HepG2 (cell line): ENCODE measurements around the gene LEPR. TPM values are rescaled to one million over a fixed set of nuclear protein-coding genes. Genes with fewer than 3 reads are reported as not detected.

Experiments
- AHR ChIP-seq: IDR thresholded peaks from 2 replicates; pipeline ENCODE4 v1.6.1; 2018; ENCODE audit warnings: missing genetic modification reagents, missing compliant biosample characterization
- DMAP1 ChIP-seq: IDR thresholded peaks from 2 replicates; pipeline ENCODE4 v1.6.1; 2016
- DNMT1 ChIP-seq: sonication (generic); formaldehyde crosslinking; IDR thresholded peaks from 2 replicates; pipeline ENCODE4 v1.5.1; 2020; ENCODE audit warnings: mild to moderate bottlenecking, missing genetic modification reagents
- EP300 ChIP-seq, 3 experiments: sonication (generic) in 1 of 3; formaldehyde crosslinking in 1 of 3; IDR thresholded peaks; 2 replicates each; pipeline versions ENCODE4 v1.5.1 to v1.6.1; 2011 to 2020; ENCODE audit warnings: low read depth in 2 of 3, low read length in 2 of 3, borderline replicate concordance in 1 of 3, improper control_type of control experiment in 1 of 3, mild to moderate bottlenecking in 1 of 3, missing genetic modification reagents in 1 of 3, moderate library complexity in 1 of 3
- GATAD1 ChIP-seq: IDR thresholded peaks from 2 replicates; pipeline ENCODE4 v1.6.1; 2016; ENCODE audit warnings: missing genetic modification reagents, missing compliant biosample characterization
- KLF6 ChIP-seq: IDR thresholded peaks from 2 replicates; pipeline ENCODE4 v1.8.0; 2016; ENCODE audit warnings: missing biosample characterization, missing genetic modification reagents
- POGZ ChIP-seq: sonication (generic); formaldehyde crosslinking; IDR thresholded peaks from 2 replicates; pipeline ENCODE4 v1.4.0; 2020; ENCODE audit warnings: mild to moderate bottlenecking, missing genetic modification reagents
- POLR2A ChIP-seq, 2 experiments: IDR thresholded peaks; 2 replicates each; pipeline ENCODE4 v1.6.1; 2011; ENCODE audit warnings: low read depth in 2 of 2, low read length in 2 of 2, mild to moderate bottlenecking in 1 of 2, moderate library complexity in 1 of 2; ENCODE audit not compliant: insufficient read depth in 1 of 2
- RARA ChIP-seq: IDR thresholded peaks from 2 replicates; pipeline ENCODE4 v1.6.1; 2016; ENCODE audit warnings: missing genetic modification reagents, missing compliant biosample characterization
- SAFB2 ChIP-seq: sonication (generic); formaldehyde crosslinking; IDR thresholded peaks from 2 replicates; pipeline ENCODE4 v1.5.1; 2020; ENCODE audit warnings: missing genetic modification reagents, low read depth, mild to moderate bottlenecking, borderline replicate concordance
- SETDB1 ChIP-seq: sonication (generic); formaldehyde crosslinking; IDR thresholded peaks from 2 replicates; pipeline ENCODE4 v1.5.1; 2020; ENCODE audit warnings: missing genetic modification reagents, mild to moderate bottlenecking, borderline replicate concordance
- SIN3A ChIP-seq: IDR thresholded peaks from 2 replicates; pipeline ENCODE4 v1.6.1; 2011; ENCODE audit warnings: low read depth, mild to moderate bottlenecking, control low read depth, low read length, borderline replicate concordance
- SOX13 ChIP-seq, 3 experiments: fragments of 450-650 bp in 1 of 3; sonication (generic) in 1 of 3; formaldehyde crosslinking in 1 of 3; IDR thresholded peaks in 2 of 3; conservative IDR thresholded peaks in 1 of 3; 2 replicates each; pipeline versions ENCODE4 v1.5.0 to v1.6.1; 2016 to 2020; ENCODE audit warnings: antibody characterized with exemption in 1 of 3, mild to moderate bottlenecking in 1 of 3, missing compliant biosample characterization in 1 of 3, missing genetic modification reagents in 1 of 3, moderate library complexity in 1 of 3
- TAF1 ChIP-seq: sonication (generic); formaldehyde crosslinking; IDR thresholded peaks from 2 replicates; pipeline ENCODE4 v1.4.0; 2020; ENCODE audit warnings: missing genetic modification reagents
- ZBTB3 ChIP-seq: sonication (generic); formaldehyde crosslinking; IDR thresholded peaks from 2 replicates; pipeline ENCODE4 v1.4.0; 2020; ENCODE audit warnings: low read depth, mild to moderate bottlenecking, moderate library complexity, missing genetic modification reagents, borderline replicate concordance
- ZFYVE20 ChIP-seq: sonication (generic); formaldehyde crosslinking; IDR thresholded peaks from 2 replicates; pipeline ENCODE4 v1.8.0; 2023; ENCODE audit warnings: low read depth, mild to moderate bottlenecking, moderate library complexity, missing genetic modification reagents, borderline replicate concordance
- ZNF329 ChIP-seq: sonication (generic); formaldehyde crosslinking; IDR thresholded peaks from 2 replicates; pipeline ENCODE4 v1.9.0; 2021; ENCODE audit warnings: low read depth, mild to moderate bottlenecking, missing genetic modification reagents
- ZNF7 ChIP-seq: IDR thresholded peaks from 2 replicates; pipeline ENCODE4 v1.6.1; 2016; ENCODE audit warnings: missing biosample characterization, missing genetic modification reagents
- ZNF780A ChIP-seq: sonication (generic); formaldehyde crosslinking; IDR thresholded peaks from 2 replicates; pipeline ENCODE4 v1.8.0; 2022; ENCODE audit warnings: mild to moderate bottlenecking, missing genetic modification reagents, moderate library complexity
- ZNF782 ChIP-seq: sonication (generic); formaldehyde crosslinking; IDR thresholded peaks from 2 replicates; pipeline ENCODE4 v1.4.0; 2020; ENCODE audit warnings: missing genetic modification reagents, mild to moderate bottlenecking, borderline replicate concordance
- polyA plus RNA-seq, 8 experiments: library from polyadenylated mRNA; depleted of rRNA in 3 of 8; stranded (reverse) in 7 of 8; unstranded in 1 of 8; fragments of >200 nt; fragmentation: Illumina TruSeq in 4 of 8; extraction: Trizol in 4 of 8; gene quantifications; 2 replicates each; pipeline versions ENCODE4 v1.2.1 to v1.2.3, GENCODE V29; 2011 to 2016; ENCODE audit warnings: low read depth in 4 of 8, missing spikeins in 1 of 8, mixed read lengths in 1 of 8; ENCODE audit not compliant: insufficient read depth in 1 of 8
- total RNA-seq, 5 experiments: library from RNA; depleted of rRNA; stranded (reverse); fragments of >200 nt; fragmentation: Illumina TruSeq; extraction: Trizol; gene quantifications; 2 replicates each; pipeline ENCODE4 v1.2.3, GENCODE V29; 2016; ENCODE audit warnings: low read depth in 1 of 5
- TF ChIP-seq, protein P1 (sequence below): IDR thresholded peaks from 2 replicates; pipeline ENCODE4 v1.6.1; 2016; ENCODE audit warnings: mild to moderate bottlenecking, missing biosample characterization, missing genetic modification reagents
- TF ChIP-seq, protein P2 (sequence below): sonication (generic); formaldehyde crosslinking; IDR thresholded peaks from 2 replicates; pipeline ENCODE4 v1.4.0; 2020; ENCODE audit warnings: mild to moderate bottlenecking, missing genetic modification reagents
- TF ChIP-seq, protein P3 (sequence below): sonication (generic); formaldehyde crosslinking; IDR thresholded peaks from 2 replicates; pipeline ENCODE4 v1.4.0; 2020; ENCODE audit warnings: missing genetic modification reagents
- TF ChIP-seq, protein P4 (sequence below): sonication (generic); formaldehyde crosslinking; conservative IDR thresholded peaks from 2 replicates; pipeline ENCODE4 v1.8.0; 2022; ENCODE audit warnings: mild to moderate bottlenecking, moderate library complexity, missing genetic modification reagents
- TF ChIP-seq, protein P5 (sequence below): sonication (generic); formaldehyde crosslinking; IDR thresholded peaks from 2 replicates; pipeline ENCODE4 v1.8.0; 2022; ENCODE audit warnings: missing genetic modification reagents, mild to moderate bottlenecking, borderline replicate concordance

LEPR gene
- total and polyA plus RNA-seq, 2 of the 13 experiments (the other 11 are each of a cell fraction or from before 2014, with no cell fraction given), result 0.60 to 1.7 TPM

DNA sequence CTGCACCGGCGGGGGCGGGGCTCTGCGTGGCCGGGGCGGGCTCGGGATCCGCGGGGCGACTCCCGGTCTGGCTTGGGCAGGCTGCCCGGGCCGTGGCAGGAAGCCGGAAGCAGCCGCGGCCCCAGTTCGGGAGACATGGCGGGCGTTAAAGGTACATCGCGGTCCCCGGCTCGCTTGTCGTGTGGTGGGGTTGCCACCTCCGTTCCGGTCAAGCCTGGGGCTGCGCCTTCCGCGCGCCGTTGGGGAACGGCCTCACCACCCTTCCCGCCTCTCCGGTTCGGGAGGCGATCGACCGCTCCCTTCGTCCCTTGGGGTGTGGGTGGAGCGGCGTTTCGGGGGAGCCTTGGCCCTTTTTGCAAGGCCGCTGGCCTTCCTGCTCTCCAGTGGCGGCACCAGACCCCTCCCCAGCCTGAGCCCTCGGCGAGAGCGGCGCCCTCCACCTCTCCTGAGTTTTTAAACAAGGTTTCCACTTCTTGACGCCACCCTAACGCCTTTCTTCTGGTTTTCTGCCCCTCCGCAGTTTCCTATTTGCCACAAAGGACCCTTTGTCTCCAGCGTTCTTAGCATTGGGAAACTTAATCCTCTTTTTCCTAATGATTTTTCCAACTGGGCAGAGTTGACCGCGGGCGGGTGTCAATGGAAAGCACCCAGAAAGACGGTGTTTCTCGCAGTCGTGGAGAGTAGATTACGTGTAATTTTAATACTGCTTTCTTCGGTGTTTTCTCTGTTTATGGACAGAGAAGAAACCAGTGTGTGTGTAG, at the start of gene LEPR, which contains the start of gene LEPROT (continued):
- TF ChIP-seq, protein P1, sequence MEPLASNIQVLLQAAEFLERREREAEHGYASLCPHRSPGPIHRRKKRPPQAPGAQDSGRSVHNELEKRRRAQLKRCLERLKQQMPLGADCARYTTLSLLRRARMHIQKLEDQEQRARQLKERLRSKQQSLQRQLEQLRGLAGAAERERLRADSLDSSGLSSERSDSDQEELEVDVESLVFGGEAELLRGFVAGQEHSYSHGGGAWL, result peak; percentile 71
- TF ChIP-seq SAFB2 (CRISPR knock-in tag), result peak; percentile 61; the same call in 1 of the 2 replicates
- no peak for TF ChIP-seq RARA (CRISPR knock-in tag)
- no peak for TF ChIP-seq ZNF7 (CRISPR knock-in tag)
- TF ChIP-seq GATAD1, result peak; percentile 77
- TF ChIP-seq ZNF780A (CRISPR knock-in tag), result peak; percentile 50; the same call in 1 of the 2 replicates
- TF ChIP-seq TAF1 (CRISPR knock-in tag), result peak; percentile 93
- peak; percentile 82 for TF ChIP-seq POGZ (CRISPR knock-in tag)
- TF ChIP-seq DNMT1 (CRISPR knock-in tag), result peak; percentile 45; the same call in 1 of the 2 replicates
- no peak for TF ChIP-seq ZNF329 (CRISPR knock-in tag)
- TF ChIP-seq SOX13 (IDR thresholded peaks at IDR 0.05), result no peak
- TF ChIP-seq SOX13 (CRISPR knock-in tag; conservative IDR thresholded peaks at IDR 0.05 in 1 of 2, IDR thresholded peaks at IDR 0.05 in 1 of 2), result peak in 1 of 2 experiments; percentile 42; a peak in 1 of 4 replicates
- TF ChIP-seq, protein P2, sequence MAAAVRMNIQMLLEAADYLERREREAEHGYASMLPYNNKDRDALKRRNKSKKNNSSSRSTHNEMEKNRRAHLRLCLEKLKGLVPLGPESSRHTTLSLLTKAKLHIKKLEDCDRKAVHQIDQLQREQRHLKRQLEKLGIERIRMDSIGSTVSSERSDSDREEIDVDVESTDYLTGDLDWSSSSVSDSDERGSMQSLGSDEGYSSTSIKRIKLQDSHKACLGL (CRISPR knock-in tag), result peak; percentile 84; the same call in 1 of the 2 replicates
- TF ChIP-seq POLR2A (IDR thresholded peaks at IDR 0.05; ENCODE audit: insufficient read depth in 1 of 2, low read depth in 2 of 2, low read length in 2 of 2), result peak; percentile 89 to 91
- TF ChIP-seq KLF6 (CRISPR knock-in tag), result peak; percentile 79
- 0 out of 2 replicates have a peak, but pooled peaks have one; percentile 40 for TF ChIP-seq ZFYVE20 (CRISPR knock-in tag)
- TF ChIP-seq, protein P3, sequence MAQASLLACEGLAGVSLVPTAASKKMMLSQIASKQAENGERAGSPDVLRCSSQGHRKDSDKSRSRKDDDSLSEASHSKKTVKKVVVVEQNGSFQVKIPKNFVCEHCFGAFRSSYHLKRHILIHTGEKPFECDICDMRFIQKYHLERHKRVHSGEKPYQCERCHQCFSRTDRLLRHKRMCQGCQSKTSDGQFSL (CRISPR knock-in tag), result 0 out of 2 replicates have a peak, but pooled peaks have one; percentile 40
- TF ChIP-seq DMAP1, result peak; percentile 82; the same call in 1 of the 2 replicates
- 0 out of 4 replicates have a peak, but pooled peaks of 1 of the 2 experiments have one; percentile 5 for TF ChIP-seq EP300 (IDR thresholded peaks at IDR 0.05; ENCODE audit: low read depth in 2 of 2, low read length in 2 of 2)
- TF ChIP-seq EP300 (CRISPR knock-in tag; IDR thresholded peaks at IDR 0.05; ENCODE audit: borderline replicate concordance), result no peak
- TF ChIP-seq, protein P4, sequence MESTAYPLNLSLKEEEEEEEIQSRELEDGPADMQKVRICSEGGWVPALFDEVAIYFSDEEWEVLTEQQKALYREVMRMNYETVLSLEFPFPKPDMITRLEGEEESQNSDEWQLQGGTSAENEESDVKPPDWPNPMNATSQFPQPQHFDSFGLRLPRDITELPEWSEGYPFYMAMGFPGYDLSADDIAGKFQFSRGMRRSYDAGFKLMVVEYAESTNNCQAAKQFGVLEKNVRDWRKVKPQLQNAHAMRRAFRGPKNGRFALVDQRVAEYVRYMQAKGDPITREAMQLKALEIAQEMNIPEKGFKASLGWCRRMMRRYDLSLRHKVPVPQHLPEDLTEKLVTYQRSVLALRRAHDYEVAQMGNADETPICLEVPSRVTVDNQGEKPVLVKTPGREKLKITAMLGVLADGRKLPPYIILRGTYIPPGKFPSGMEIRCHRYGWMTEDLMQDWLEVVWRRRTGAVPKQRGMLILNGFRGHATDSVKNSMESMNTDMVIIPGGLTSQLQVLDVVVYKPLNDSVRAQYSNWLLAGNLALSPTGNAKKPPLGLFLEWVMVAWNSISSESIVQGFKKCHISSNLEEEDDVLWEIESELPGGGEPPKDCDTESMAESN (CRISPR knock-in tag), result no peak
- TF ChIP-seq ZBTB3 (CRISPR knock-in tag), result no peak
- TF ChIP-seq SETDB1 (CRISPR knock-in tag), result no peak
- TF ChIP-seq, protein P5, sequence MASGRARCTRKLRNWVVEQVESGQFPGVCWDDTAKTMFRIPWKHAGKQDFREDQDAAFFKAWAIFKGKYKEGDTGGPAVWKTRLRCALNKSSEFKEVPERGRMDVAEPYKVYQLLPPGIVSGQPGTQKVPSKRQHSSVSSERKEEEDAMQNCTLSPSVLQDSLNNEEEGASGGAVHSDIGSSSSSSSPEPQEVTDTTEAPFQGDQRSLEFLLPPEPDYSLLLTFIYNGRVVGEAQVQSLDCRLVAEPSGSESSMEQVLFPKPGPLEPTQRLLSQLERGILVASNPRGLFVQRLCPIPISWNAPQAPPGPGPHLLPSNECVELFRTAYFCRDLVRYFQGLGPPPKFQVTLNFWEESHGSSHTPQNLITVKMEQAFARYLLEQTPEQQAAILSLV, result peak; percentile 75; the same call in 1 of the 2 replicates
- TF ChIP-seq ZNF782 (CRISPR knock-in tag), result peak; percentile 78; the same call in 1 of the 2 replicates
- TF ChIP-seq SIN3A, result 0 out of 2 replicates have a peak, but pooled peaks have one; percentile 40
- peak; percentile 88 for TF ChIP-seq AHR (CRISPR knock-in tag)
